GM23338 (cell line): ENCODE data around the gene RXRG. TPM values are rescaled to one million over a fixed set of nuclear protein-coding genes. Genes with fewer than 3 reads are reported as not detected.

Source experiments
- ATAC-seq: fragments of 200-7000 bp; cut with Tn5 transposase; 3 replicates; pipeline ENCODE4 v1.9.1; 2020
- DNase-seq: peaks from one replicate; pipeline ENCODE4 v3.0.0-alpha.2; 2015; ENCODE audit warnings: low spot score
- H2AFZ ChIP-seq: fragments of 200-600 bp; sonication (generic); 2 replicates; pipeline ENCODE4 v1.8.0; 2016; ENCODE audit warnings: antibody characterized with exemption, mild to moderate bottlenecking, moderate library complexity
- H3F3A ChIP-seq: fragments of 200-600 bp; sonication (generic); replicated peaks from 2 replicates; pipeline ENCODE4 v1.8.0; 2017; ENCODE audit warnings: antibody characterized with exemption, mixed run types, low read depth
- H3K27ac ChIP-seq: fragments of 200-600 bp; sonication (generic); 2 replicates; pipeline ENCODE4 v1.6.1; 2016; ENCODE audit warnings: low read depth
- H3K27me3 ChIP-seq: fragments of 200-600 bp; sonication (generic); 2 replicates; pipeline ENCODE4 v1.8.0; 2016; ENCODE audit warnings: mild to moderate bottlenecking, mixed run types, moderate library complexity; ENCODE audit not compliant: insufficient read depth
- H3K36me3 ChIP-seq: fragments of 200-600 bp; sonication (generic); 2 replicates; pipeline ENCODE4 v1.8.0; 2016; ENCODE audit warnings: mild to moderate bottlenecking; ENCODE audit not compliant: insufficient read depth
- H3K4me1 ChIP-seq: fragments of 200-600 bp; sonication (generic); 2 replicates; pipeline ENCODE4 v1.8.0; 2016; ENCODE audit warnings: mild to moderate bottlenecking, moderate library complexity; ENCODE audit not compliant: insufficient read depth
- H3K4me2 ChIP-seq: fragments of 200-600 bp; sonication (generic); 2 replicates; pipeline ENCODE4 v1.7.1; 2017; ENCODE audit warnings: mixed run types
- H3K4me3 ChIP-seq: fragments of 200-600 bp; sonication (generic); 2 replicates; pipeline ENCODE4 v1.6.1; 2016; ENCODE audit warnings: mixed run types
- H3K79me2 ChIP-seq: fragments of 200-600 bp; sonication (generic); replicated peaks from 2 replicates; pipeline ENCODE4 v1.8.0; 2017; ENCODE audit warnings: mild to moderate bottlenecking; ENCODE audit not compliant: insufficient read depth
- H3K9me2 ChIP-seq: fragments of 200-600 bp; sonication (generic); 2 replicates; pipeline ENCODE4 v1.8.0; 2017; ENCODE audit not compliant: insufficient read depth
- H4K20me1 ChIP-seq: fragments of 200-600 bp; sonication (generic); replicated peaks from 2 replicates; pipeline ENCODE4 v1.8.0; 2017; ENCODE audit warnings: mild to moderate bottlenecking; ENCODE audit not compliant: insufficient read depth
- H3K27ac Mint-ChIP-seq: 2 replicates; pipeline ENCODE4 v1.8.0; 2020; ENCODE audit warnings: inconsistent platforms, mild to moderate bottlenecking, moderate library complexity, mixed read lengths
- H3K27me3 Mint-ChIP-seq: 3 replicates; pipeline ENCODE4 v1.8.0; 2022; ENCODE audit warnings: low read depth, mild to moderate bottlenecking, moderate library complexity, mixed read lengths, inconsistent platforms; ENCODE audit not compliant: insufficient read depth, poor library complexity
- H3K36me3 Mint-ChIP-seq: 3 replicates; pipeline ENCODE4 v1.8.0; 2021; ENCODE audit warnings: low read depth, mild to moderate bottlenecking, inconsistent platforms, moderate library complexity, mixed read lengths
- H3K4me1 Mint-ChIP-seq: 3 replicates; pipeline ENCODE4 v1.8.0; 2020; ENCODE audit warnings: mild to moderate bottlenecking, inconsistent platforms, mixed read lengths
- H3K4me3 Mint-ChIP-seq: 3 replicates; pipeline ENCODE4 v1.8.0; 2021; ENCODE audit warnings: moderate library complexity, mild to moderate bottlenecking, inconsistent platforms, mixed read lengths
- H3K9me3 Mint-ChIP-seq: 3 replicates; pipeline ENCODE4 v1.8.0; 2020; ENCODE audit warnings: moderate library complexity, mild to moderate bottlenecking, inconsistent platforms, mixed read lengths
- CREB1 ChIP-seq: fragments of 250-450 bp; sonication (Bioruptor Pico); IDR thresholded peaks from 2 replicates; pipeline ENCODE4 v1.5.0; 2020; ENCODE audit warnings: low read depth, mild to moderate bottlenecking, moderate library complexity
- ETS1 ChIP-seq: IDR thresholded peaks from 2 replicates; pipeline ENCODE4 v1.6.1; 2016; ENCODE audit warnings: antibody characterized with exemption
- EZH2 ChIP-seq: fragments of 200-600 bp; sonication (generic); IDR thresholded peaks from one replicate; pipeline ENCODE4 v1.8.0; 2017; ENCODE audit warnings: antibody characterized with exemption, mild to moderate bottlenecking, low read depth; ENCODE audit not compliant: unreplicated experiment
- EZH2phosphoT487 ChIP-seq: fragments of 200-600 bp; sonication (generic); IDR thresholded peaks from one replicate; pipeline ENCODE4 v1.8.1; 2018; ENCODE audit warnings: antibody characterized with exemption; ENCODE audit not compliant: unreplicated experiment
- JUNB ChIP-seq: IDR thresholded peaks from one replicate; pipeline ENCODE4 v1.6.1; 2016; ENCODE audit warnings: antibody characterized with exemption; ENCODE audit not compliant: unreplicated experiment
- NANOG ChIP-seq: IDR thresholded peaks from 2 replicates; pipeline ENCODE4 v1.6.1; 2016; ENCODE audit warnings: antibody characterized with exemption, borderline replicate concordance
- POLR2AphosphoS5 ChIP-seq: IDR thresholded peaks from 2 replicates; pipeline ENCODE4 v1.6.1; 2016; ENCODE audit warnings: antibody characterized with exemption, low read depth
- REST ChIP-seq: IDR thresholded peaks from one replicate; pipeline ENCODE4 v1.6.1; 2018; ENCODE audit warnings: antibody characterized with exemption; ENCODE audit not compliant: unreplicated experiment
- STAT1 ChIP-seq: IDR thresholded peaks from one replicate; pipeline ENCODE4 v1.6.1; 2016; ENCODE audit warnings: antibody characterized with exemption; ENCODE audit not compliant: unreplicated experiment
- ZNF114 ChIP-seq: fragments of 250-450 bp; sonication (Bioruptor Pico); IDR thresholded peaks from 2 replicates; pipeline ENCODE4 v1.5.0; 2020; ENCODE audit warnings: mild to moderate bottlenecking, moderate library complexity
- ZNF331 ChIP-seq: fragments of 250-450 bp; sonication (Bioruptor Pico); IDR thresholded peaks from 2 replicates; pipeline ENCODE4 v1.5.0; 2020; ENCODE audit warnings: low read depth, mild to moderate bottlenecking, moderate library complexity
- polyA plus RNA-seq: library from polyadenylated mRNA; unstranded; fragments of >200 nt; fragmentation: Nextera tagmentation; extraction: Ambion mirVana; gene quantifications from 2 replicates; pipeline ENCODE4 v1.2.1, GENCODE V29; 2016
- total RNA-seq: library from RNA; depleted of rRNA; stranded (reverse); fragments of >200 nt; shearing (Covaris generic); gene quantifications from 2 replicates; pipeline ENCODE4 v1.2.3, GENCODE V29; 2014
- TF ChIP-seq, protein P1 (sequence below): fragments of 250-450 bp; sonication (Bioruptor Pico); IDR thresholded peaks from 2 replicates; pipeline ENCODE4 v1.5.0; 2020; ENCODE audit warnings: mild to moderate bottlenecking, moderate library complexity
- TF ChIP-seq, protein P2 (sequence below), 2 experiments: fragments of 200-600 bp in 1 of 2; sonication (generic) in 1 of 2; conservative IDR thresholded peaks; 2 replicates each; pipeline versions ENCODE4 v1.5.1 to v1.6.1; 2016 to 2017; ENCODE audit warnings: antibody characterized with exemption in 2 of 2, low read depth in 2 of 2, mild to moderate bottlenecking in 2 of 2, moderate library complexity in 1 of 2

The RXRG gene
- total and polyA plus RNA-seq, 2 experiments from 2014 or later = not detected

GRCh38 chr1:165436994-165437393 is 7.9 kb downstream of the RXRG start:
- peaks cover 14% of the 10 kb centered on the region for H3K4me1 Mint-ChIP-seq
- H3K27ac Mint-ChIP-seq = no peak overlapping the region
- peaks cover 7% of the 10 kb centered on the region for H3K27me3 Mint-ChIP-seq
- Histone ChIP-seq H3K4me2 (no peak overlapping the region), H3F3A (no peaks in the 10 kb centered on the region), H3K27me3 (peaks cover 26% of the 10 kb centered on the region), H3K27ac (no peak overlapping the region), H3K4me1 (0 out of 2 replicates have a peak, but pooled peaks cover 8% of the 10 kb centered on the region), H4K20me1 (no peaks in the 10 kb centered on the region), H3K36me3 (no peaks in the 10 kb centered on the region), H3K9me2 (no peaks in the 10 kb centered on the region), H2AFZ (no peak overlapping the region), H3K79me2 (no peaks in the 10 kb centered on the region), H3K4me3 (no peak overlapping the region)
- H3K4me3 Mint-ChIP-seq = no peak overlapping the region
- ATAC-seq (no peak), DNase-seq (no peak)
- H3K36me3 Mint-ChIP-seq = no peaks in the 10 kb centered on the region
- TF ChIP-seq POLR2AphosphoS5 (no peak), EZH2phosphoT487 (no peak), ZNF331 (CRISPR knock-in tag) (no peak), ETS1 (no peak), STAT1 (no peak), EZH2 (no peak), ZNF114 (no peak), CREB1 (CRISPR knock-in tag) (no peak), NANOG (no peak), JUNB (no peak), REST (no peak)
- TF ChIP-seq, protein P1, sequence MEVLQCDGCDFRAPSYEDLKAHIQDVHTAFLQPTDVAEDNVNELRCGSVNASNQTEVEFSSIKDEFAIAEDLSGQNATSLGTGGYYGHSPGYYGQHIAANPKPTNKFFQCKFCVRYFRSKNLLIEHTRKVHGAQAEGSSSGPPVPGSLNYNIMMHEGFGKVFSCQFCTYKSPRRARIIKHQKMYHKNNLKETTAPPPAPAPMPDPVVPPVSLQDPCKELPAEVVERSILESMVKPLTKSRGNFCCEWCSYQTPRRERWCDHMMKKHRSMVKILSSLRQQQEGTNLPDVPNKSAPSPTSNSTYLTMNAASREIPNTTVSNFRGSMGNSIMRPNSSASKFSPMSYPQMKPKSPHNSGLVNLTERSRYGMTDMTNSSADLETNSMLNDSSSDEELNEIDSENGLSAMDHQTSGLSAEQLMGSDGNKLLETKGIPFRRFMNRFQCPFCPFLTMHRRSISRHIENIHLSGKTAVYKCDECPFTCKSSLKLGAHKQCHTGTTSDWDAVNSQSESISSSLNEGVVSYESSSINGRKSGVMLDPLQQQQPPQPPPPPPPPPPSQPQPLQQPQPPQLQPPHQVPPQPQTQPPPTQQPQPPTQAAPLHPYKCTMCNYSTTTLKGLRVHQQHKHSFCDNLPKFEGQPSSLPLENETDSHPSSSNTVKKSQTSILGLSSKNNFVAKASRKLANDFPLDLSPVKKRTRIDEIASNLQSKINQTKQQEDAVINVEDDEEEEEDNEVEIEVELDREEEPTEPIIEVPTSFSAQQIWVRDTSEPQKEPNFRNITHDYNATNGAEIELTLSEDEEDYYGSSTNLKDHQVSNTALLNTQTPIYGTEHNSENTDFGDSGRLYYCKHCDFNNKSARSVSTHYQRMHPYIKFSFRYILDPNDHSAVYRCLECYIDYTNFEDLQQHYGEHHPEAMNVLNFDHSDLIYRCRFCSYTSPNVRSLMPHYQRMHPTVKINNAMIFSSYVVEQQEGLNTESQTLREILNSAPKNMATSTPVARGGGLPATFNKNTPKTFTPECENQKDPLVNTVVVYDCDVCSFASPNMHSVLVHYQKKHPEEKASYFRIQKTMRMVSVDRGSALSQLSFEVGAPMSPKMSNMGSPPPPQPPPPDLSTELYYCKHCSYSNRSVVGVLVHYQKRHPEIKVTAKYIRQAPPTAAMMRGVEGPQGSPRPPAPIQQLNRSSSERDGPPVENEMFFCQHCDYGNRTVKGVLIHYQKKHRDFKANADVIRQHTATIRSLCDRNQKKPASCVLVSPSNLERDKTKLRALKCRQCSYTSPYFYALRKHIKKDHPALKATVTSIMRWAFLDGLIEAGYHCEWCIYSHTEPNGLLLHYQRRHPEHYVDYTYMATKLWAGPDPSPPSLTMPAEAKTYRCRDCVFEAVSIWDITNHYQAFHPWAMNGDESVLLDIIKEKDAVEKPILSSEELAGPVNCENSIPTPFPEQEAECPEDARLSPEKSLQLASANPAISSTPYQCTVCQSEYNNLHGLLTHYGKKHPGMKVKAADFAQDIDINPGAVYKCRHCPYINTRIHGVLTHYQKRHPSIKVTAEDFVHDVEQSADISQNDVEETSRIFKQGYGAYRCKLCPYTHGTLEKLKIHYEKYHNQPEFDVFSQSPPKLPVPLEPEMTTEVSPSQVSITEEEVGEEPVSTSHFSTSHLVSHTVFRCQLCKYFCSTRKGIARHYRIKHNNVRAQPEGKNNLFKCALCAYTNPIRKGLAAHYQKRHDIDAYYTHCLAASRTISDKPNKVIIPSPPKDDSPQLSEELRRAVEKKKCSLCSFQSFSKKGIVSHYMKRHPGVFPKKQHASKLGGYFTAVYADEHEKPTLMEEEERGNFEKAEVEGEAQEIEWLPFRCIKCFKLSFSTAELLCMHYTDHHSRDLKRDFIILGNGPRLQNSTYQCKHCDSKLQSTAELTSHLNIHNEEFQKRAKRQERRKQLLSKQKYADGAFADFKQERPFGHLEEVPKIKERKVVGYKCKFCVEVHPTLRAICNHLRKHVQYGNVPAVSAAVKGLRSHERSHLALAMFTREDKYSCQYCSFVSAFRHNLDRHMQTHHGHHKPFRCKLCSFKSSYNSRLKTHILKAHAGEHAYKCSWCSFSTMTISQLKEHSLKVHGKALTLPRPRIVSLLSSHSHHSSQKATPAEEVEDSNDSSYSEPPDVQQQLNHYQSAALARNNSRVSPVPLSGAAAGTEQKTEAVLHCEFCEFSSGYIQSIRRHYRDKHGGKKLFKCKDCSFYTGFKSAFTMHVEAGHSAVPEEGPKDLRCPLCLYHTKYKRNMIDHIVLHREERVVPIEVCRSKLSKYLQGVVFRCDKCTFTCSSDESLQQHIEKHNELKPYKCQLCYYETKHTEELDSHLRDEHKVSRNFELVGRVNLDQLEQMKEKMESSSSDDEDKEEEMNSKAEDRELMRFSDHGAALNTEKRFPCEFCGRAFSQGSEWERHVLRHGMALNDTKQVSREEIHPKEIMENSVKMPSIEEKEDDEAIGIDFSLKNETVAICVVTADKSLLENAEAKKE = no peak
- TF ChIP-seq, protein P2, sequence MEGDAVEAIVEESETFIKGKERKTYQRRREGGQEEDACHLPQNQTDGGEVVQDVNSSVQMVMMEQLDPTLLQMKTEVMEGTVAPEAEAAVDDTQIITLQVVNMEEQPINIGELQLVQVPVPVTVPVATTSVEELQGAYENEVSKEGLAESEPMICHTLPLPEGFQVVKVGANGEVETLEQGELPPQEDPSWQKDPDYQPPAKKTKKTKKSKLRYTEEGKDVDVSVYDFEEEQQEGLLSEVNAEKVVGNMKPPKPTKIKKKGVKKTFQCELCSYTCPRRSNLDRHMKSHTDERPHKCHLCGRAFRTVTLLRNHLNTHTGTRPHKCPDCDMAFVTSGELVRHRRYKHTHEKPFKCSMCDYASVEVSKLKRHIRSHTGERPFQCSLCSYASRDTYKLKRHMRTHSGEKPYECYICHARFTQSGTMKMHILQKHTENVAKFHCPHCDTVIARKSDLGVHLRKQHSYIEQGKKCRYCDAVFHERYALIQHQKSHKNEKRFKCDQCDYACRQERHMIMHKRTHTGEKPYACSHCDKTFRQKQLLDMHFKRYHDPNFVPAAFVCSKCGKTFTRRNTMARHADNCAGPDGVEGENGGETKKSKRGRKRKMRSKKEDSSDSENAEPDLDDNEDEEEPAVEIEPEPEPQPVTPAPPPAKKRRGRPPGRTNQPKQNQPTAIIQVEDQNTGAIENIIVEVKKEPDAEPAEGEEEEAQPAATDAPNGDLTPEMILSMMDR (conservative IDR thresholded peaks at IDR 0.05; ENCODE audit: low read depth in 2 of 2) = no peak
- no peaks in the 10 kb centered on the region for H3K9me3 Mint-ChIP-seq
